CD1c-positive myeloid dendritic cell (primary cell): ENCODE data around the gene IL18RAP.

ENCODE experiments used
- DNase-seq: peaks from one replicate; pipeline ENCODE4 v3.0.0-alpha.2; 2016; ENCODE audit errors: extremely low spot score

Gene IL18RAP

GRCh38 chr2:102460467-102460866 is 37.5 kb downstream of the IL18RAP start:
- no peak for DNase-seq

GRCh38 chr2:102461188-102461587 is 38.2 kb downstream of the IL18RAP start:
- DNase-seq: no peak

- DNase-seq: no peak
Observed at GRCh38 chr2:102463160-102463559, 40.2 kb downstream of the IL18RAP start.

GRCh38 chr2:102470168-102470567 is 47.2 kb downstream of the IL18RAP start:
- no peak for DNase-seq

- DNase-seq: peak; percentile 60
Observed at GRCh38 chr2:102473020-102473419, 50.1 kb downstream of the IL18RAP start, which contains the start of gene SLC9A4. TSS of gene SLC9A4 (plus strand) at chr2:102473226. CDS start at chr2:102473760, 534 bp downstream.

- no peak for DNase-seq
Observed at GRCh38 chr2:102473631-102474030, 50.7 kb downstream of the IL18RAP start.

GRCh38 chr2:102474785-102475184 is 51.8 kb downstream of the IL18RAP start:
- no peak for DNase-seq

- no peak for DNase-seq
Observed at GRCh38 chr2:102478686-102479470, 55.9 kb downstream of the IL18RAP start.

GRCh38 chr2:102480285-102481195 is 57.6 kb downstream of the IL18RAP start:
- DNase-seq: no peak

GRCh38 chr2:102481931-102482330 is 59.0 kb downstream of the IL18RAP start:
- DNase-seq: no peak

GRCh38 chr2:102483086-102483485 is 60.1 kb downstream of the IL18RAP start:
- DNase-seq: no peak

GRCh38 chr2:102484310-102485061 is 61.5 kb downstream of the IL18RAP start:
- DNase-seq: no peak

GRCh38 chr2:102485147-102485785 is 62.3 kb downstream of the IL18RAP start:
- no peak for DNase-seq

GRCh38 chr2:102486941-102487702 is 64.2 kb downstream of the IL18RAP start:
- no peak for DNase-seq

GRCh38 chr2:102487761-102488462 is 65.0 kb downstream of the IL18RAP start:
- peak; percentile 41 for DNase-seq

GRCh38 chr2:102489646-102490045 is 66.7 kb downstream of the IL18RAP start:
- no peak for DNase-seq

GRCh38 chr2:102492006-102492405 is 69.0 kb downstream of the IL18RAP start:
- DNase-seq: no peak

GRCh38 chr2:102494570-102494969 is 71.6 kb downstream of the IL18RAP start:
- DNase-seq: no peak

- DNase-seq: no peak
Observed at GRCh38 chr2:102498414-102498813, 75.5 kb downstream of the IL18RAP start.

- no peak for DNase-seq
Observed at GRCh38 chr2:102499558-102499957, 76.6 kb downstream of the IL18RAP start.
